ENCODE data around the gene DUSP16.
"Not testable (repeated sequence)": the region's sequence is repeated elsewhere in the genome, so short reads cannot be mapped to it uniquely, and the experiment has no call there.

The DUSP16 gene

DNA sequence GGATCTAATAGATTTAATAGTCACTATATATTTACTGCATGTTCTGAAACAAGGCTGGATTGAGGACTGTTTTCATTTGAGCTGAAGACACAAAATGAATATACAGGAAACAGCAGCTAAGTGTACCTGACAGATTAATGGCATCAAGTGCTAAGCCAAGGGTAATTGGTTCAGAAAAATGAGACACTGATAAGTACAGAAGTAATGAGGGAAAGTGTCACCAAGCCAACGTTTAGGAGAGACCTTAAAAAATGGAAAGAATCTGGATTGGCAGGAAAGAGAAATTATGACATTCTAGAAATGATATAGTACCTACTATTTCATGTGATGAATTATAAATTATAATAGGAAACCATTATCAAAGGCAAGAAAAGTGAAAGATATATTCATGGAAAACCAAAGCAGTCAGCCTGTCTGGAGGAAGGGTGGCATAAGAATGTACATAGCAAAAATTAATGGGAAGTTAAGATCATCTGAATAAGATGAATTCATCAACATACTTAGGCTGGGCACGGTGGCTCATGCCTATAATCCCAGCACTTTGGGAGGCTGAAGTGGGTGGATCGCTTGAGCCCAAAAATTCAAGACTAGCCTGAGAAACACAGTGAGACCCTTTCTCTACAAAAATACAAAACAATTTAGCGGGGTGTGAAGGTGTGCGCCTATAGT is 21.0 kb upstream of the DUSP16 start:
- no peak for DNase-seq

DNA sequence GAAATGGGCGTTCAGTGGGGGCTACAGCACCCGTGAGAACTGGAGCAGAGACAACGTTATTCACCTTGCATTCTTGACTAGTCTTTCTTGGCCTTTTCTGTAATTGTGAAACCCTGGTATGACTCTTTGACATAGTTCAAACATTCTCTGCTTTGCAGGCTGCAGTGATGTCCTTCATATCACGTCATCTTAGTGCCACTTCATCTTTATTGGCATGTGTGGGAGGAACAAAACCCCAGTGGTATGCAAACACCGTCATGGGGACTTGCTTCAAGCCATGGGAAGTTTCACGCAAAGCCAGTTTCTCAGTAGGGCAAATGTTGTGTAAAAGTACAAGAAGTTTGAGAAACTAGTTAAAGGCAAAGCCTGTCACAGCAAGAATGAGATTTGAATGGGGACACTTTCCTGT is 20.2 kb upstream of the DUSP16 start:
- DNase-seq, result peak; percentile 6

DNA sequence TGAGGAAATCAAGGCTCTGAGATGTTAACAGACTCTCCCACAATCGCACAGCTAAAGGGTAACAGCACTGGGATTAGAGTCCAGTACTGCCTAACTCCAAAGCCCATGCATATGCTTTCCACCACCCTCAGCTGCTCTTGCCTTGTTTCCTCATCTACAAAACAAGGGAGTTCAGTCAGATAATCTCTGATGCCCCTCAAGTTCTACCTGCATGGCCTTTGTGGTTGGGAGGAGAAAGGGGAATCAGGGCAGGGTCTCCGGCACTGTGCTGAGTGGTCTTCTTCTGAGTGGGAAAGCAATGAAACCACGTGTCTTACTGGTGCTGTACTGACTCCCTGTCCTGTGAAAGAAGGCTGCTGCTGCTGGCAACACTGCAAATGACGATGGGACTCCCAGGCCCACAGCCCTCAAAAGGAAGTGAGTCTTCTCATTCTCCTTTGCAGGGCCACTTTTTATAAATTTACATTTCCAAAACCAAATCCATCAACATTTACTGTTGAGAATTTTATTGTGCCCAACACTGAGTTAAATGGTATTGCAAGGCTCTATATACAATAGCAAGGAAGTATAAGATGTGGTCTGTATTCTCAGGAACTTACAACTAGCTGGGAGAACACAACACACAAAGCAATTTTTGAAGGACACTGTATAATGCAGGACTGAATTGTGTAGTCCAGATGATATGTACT is 19.7 kb upstream of the DUSP16 start:
- DNase-seq, result no peak

DNA sequence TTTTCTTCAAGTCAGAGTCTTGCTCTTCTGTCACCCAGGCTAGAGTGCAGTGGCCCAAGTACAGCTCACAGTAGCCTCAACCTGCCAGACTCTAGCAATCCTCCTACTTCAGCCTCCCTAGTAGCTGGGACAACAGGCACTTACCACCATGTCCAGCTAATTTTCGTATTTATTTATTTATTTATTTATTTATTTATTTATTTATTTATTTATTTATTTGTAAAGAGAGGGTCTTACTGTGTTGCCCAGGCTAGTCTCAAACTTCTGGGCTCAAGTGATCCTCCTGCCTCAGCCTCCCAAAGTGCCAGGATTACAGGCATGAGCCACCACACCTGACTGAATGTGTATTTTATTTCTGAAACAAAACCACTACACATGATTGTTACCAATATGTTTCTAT is 18.1 kb upstream of the DUSP16 start:
- not testable (repeated sequence) for DNase-seq

DNA sequence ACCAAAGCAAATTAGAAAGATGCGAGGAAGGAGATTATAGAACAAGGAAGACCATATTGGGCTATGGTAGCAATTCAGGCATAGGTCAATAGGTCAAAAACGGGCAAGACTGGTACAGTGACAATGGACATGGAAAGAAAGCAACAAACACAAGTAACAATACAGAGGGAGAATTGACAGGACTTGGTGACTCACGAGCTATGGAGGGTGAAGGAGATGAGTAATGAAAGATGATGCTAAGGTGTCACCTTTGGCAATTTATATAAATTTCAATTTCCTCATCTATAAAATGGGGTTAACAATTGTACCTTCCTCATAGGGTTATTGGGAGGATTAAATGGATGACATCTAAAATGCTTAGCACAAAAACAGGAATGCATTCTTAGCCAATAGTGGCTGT is 15.1 kb upstream of the DUSP16 start:
- no peak for DNase-seq

DNA sequence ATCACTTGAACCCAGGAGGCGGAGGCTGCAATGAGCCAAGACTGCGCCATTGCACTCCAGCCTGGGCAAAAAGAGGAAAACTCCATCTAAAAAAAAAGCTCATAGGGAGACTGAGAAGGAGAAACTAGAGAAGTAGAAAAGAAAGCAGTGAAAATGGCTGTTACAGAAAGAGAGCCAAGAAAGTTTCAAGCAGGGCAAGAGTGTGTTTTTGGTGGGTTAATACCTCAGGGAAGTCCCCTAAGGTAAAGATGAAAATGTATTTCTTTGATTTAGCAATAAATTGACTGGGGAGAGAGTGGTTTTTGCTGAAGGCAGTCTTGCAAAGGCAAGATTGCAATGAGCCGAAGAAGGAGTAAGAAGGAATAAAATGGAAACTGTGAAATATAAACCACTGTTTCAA is 10.0 kb upstream of the DUSP16 start:
- DNase-seq, result no peak

DNA sequence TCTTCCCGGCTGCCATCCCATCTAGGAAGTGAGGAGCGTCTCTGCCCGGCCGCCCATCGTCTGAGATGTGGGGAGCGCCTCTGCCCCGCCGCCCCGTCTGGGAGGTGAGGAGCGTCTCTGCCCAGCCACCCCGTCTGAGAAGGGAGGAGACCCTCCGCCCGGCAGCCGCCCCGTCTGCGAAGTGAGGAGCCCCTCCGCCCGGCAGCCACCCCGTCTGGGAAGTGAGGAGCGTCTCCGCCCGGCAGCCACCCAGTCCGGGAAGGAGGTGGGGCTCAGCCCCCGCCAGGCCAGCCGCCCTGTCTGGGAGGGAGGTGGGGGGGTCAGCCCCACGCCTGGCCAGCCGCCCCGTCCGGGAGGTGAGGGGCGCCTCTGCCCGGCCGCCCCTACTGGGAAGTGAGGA is 3.3 kb upstream of the DUSP16 start:
- DNase-seq, result not testable (repeated sequence)

DNA sequence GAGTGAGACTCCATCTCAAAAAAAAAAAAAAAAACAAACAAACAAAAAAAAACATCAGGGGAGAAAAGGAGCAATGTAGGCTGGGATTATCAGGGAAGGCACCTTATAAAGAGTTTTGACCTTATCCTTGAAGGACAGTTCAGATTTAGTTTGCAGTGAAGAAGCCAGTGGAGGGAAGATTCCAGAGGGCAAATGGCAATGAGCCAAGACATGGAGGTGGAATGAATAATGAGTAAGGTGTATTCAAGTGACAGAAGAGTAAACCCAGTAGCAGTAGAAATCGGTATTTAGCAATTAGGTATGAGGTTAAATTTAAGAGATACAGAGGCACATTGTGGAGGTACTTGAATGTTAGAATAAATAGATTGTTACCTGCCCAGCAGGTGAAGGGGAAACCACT is 2.2 kb upstream of the DUSP16 start:
- no peak for DNase-seq

- peak; percentile 14 for DNase-seq
Observed at GRCh38 chr12:12563290-12563928, 746 bp upstream of the DUSP16 start.

DNA sequence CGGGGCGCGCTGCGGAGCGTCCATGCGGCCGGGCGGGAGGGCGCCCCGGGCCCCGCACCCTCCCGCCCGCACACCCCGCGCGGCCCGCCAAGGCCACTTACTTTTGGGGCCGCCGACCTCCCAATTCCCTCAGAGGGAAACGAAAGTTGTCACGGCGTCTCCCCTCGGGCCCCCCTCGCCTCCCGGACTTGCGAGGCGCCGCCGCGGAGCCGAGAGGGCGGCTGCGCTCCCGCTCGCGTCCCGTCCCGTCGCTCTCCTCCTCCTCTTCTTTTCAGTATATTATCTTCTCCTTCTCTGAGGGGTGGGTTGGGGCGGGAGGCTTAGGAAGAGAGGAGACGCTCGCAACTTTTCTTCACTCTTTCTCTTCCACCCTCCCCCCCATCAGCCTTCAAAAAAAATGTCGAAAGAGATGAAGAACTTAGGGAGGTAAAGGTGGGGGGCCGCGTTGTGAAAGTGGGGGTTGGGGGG is 613 bp downstream of the DUSP16 start:
- peak; percentile 33 for DNase-seq

DNA sequence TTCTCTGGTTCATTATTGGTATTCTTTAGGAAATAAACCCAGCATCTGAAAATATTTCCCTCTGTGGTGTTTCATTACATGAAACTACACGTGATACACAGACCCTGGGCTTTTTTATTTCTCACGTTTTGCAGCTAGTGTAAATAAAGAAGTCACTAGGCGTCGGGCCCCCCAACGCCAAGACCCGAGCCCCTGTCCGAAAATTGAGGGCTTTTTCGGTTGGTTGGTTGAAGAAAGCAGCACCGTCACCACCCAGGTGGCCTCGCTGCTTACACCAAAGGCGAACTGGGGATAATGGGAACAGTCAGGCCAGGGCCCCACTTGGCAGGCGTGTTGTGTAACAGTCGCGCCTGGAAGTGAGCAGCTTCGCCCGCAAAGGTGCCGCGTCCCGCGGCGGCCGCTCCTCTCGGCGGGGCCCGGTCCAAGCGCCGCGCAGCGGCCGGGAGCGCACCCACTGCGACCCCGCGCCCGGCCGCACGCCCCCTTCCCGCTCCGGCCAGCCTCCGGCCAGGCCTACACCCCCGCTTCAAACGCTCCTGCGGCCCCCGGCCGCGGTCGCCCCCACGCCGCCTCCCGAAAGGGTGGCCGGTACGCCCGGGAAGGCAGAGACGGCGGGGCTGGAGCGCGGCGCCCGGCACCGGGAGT is 1.2 kb downstream of the DUSP16 start:
- peak; percentile 48 for DNase-seq

DNA sequence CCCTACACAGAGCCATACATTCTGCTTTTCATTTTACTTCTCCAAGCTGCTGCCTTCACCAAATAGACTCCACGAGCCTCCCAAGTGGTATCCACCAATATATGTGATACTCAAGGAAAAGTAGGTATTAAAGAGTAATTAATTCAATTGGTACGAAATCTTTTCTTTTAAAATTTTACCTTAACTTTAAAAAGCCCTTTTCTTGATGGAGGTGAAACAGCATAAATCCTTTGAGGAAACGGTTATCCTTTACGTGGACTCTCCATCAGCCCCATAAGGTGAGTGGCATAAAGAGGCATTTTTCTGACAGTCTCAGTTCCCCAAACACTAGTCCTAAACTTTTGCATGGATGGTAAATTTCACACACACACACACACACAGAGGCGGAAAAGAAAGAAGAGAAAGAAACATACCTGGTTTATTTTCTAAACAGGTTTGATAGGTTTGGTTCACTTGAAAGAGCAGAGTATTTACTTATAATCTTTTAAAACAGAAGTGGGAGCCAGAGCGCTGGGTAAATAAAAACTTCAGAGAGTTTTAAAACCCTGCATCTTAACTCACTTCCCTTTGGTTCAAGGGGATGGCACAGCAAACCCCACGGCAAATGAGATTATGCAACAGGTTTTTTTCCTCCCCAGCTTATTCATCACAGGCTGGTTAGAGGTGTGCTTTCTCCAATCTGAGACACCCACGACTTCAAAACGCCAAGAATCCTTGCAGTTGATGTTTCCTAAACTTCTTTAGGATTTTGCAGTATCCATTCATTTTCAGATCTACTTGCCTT is 1.9 kb downstream of the DUSP16 start:
- peak; percentile 27 for DNase-seq

DNA sequence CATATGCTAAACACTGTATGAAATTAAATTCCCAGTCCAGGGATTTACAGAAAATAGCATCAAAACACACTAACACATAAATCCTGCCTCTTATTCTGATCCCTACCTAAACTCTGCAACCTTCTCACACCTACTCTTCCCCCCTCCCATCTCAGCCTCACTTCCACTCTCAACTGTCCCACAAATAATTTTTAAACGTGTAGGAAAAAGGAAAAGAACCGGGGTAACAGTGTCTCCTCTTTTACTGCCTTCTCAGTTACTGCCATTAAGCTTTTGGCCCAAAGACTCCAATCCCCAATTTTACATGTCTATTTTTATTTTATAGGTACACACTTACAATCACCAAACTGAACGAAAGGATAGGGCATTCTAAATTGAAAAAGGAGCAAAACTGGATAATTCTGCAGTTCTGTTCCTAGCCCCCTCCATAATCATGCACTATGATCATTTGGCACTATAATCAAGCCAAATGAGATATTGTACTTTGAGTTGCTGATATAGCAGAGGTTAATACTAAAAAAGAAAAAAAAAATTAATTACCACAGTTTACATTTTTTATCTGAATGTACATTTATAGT is 2.9 kb downstream of the DUSP16 start:
- DNase-seq, result no peak

- DNase-seq, result no peak
Observed at GRCh38 chr12:12558291-12558690, 4.4 kb downstream of the DUSP16 start.

DNA sequence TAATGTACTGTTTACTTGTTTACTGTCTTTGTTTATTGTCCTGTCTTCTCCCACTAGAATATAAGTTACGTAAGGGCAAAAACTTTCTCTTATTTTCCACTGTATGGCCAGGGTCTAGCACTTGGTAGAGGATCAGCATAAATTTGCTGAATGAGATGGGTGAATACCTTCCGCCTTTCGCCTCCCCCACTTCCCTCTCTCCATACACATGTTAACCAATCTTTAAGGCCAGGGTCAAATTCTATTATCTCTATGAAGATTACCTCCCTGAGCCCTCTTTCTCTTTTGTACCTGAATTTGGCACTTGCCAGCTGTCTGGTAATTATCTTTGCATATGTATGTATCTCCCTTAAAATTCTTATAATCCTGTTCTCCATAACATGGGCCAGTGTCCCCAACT is 4.9 kb downstream of the DUSP16 start:
- no peak for DNase-seq

DNA sequence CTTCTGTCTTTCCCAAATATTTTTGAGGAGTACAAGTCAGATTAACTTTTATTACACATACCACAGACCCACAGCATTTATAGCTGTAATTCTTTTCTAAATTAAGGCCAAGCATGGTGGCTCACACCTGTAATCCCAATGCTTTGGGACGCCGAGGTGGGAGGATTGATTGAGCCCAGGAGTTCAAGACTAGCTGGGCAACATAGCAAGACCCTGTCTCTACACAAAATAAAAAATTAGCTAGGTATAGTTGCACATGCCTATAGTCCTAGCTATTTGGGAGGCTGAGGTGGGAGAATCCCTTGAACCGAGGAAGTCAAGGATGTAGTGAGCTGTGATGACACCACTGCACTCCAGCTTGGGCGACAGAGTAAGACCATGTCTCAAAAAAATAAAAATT is 7.0 kb downstream of the DUSP16 start:
- no peak for DNase-seq

DNA sequence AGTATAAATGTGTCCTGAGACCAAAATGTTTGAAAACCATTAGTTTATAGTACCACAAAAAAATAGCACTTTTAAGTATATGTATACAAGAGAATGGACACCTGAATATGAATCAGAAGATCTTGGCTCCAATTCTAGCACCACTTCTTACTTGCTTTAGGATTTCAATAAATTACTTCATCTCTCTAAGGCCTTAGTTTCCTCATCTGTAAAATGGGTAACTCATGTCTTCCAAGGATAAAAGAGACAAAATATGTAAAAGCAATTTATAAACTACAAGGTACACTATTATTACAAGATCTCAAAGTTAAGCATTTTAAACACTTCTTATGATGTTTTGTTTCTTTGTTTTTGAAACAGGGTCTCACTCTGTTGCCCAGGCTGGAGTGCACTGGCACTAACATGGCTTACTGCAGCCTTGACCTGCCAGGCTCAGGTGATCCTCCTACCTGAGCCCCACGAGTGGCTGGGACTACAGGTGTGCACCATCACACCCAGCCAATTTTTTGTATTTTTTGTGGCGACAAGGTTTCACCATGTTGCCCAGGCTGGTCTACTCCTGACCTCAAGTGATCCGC is 9.4 kb downstream of the DUSP16 start:
- DNase-seq, result no peak

DNA sequence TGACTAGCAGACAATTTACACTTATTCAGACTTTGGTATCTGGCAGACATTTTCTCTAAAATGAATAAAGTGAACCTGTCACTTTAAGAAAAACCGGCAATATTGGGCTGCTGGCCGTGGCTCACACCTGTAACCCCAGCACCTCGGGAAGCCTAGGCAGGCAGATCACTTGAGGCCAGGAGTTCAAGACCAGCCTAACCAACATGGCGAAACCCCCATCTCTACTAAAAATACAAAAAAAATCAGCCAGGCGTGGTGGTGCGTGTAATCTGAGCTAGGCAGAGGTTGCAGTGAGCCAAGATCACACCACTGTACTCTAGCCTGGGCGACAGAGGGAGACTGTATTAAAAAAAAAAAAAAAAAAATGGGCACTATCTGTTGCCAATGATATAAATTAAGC is 11.5 kb downstream of the DUSP16 start:
- no peak for DNase-seq

GRCh38 chr12:12550277-12550676 is 12.4 kb downstream of the DUSP16 start:
- DNase-seq, result no peak

GRCh38 chr12:12549426-12549825 is 13.2 kb downstream of the DUSP16 start:
- no peak for DNase-seq

GRCh38 chr12:12548713-12549112 is 13.9 kb downstream of the DUSP16 start:
- DNase-seq, result no peak

DNA sequence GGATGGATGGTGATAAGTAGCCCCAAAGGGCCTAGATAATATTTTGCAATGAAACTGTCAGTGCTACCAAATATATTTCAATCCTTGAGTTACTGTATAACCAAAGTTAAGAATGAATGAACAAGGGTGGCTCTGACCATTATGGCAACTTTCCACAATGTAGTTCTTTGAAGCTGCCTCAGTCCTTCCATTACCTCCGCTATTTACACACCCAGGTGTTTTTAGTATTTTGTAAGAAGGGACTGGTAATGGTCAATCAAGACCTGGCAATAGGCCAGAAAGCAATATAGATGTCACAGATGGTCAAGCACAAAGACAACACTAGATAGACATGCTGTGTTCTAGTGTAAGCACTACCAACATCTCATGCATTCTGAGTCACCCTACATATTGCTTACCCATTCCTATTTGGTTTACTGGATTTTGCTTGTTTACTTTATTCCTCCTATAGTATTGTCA is 16.3 kb downstream of the DUSP16 start:
- DNase-seq, result no peak

Measured in fibroblast of skin of scalp (primary cell).